Measurements from ENCODE around the gene MOK. TPM values are rescaled to one million over a fixed set of nuclear protein-coding genes. Genes with fewer than 3 reads are reported as not detected.

MOK gene
- total RNA-seq, 1 experiment from 2014 or later, result 2.8 TPM

- H3K9me3 ChIP-seq (ENCODE audit: control insufficient read depth, low read depth, low read length), result no peaks in the 10 kb centered on the region
- no peak overlapping the region for H4K91ac ChIP-seq (ENCODE audit: insufficient read length, low read depth, low read length)
- H3K79me1 ChIP-seq (ENCODE audit: insufficient read depth, low read depth, low read length, poor library complexity, severe bottlenecking), result no peaks in the 10 kb centered on the region
- H3K23me2 ChIP-seq (ENCODE audit: insufficient read length, low read depth, low read length, poor library complexity, severe bottlenecking), result no peaks in the 10 kb centered on the region
- no peak overlapping the region for H2BK15ac ChIP-seq (ENCODE audit: low read depth, low read length)
- Mint-ChIP-seq H3K27ac (no peak overlapping the region), H3K36me3 (ENCODE audit: insufficient read depth in 1 of 3, low read depth in 3 of 3) (peaks cover 0 to 5% (median under 1%) of the 10 kb centered on the region in 3 experiments; a peak in 2 of 7 replicates), H3K27me3 (ENCODE audit: low read depth) (no peaks in the 10 kb centered on the region; the same call in 1 of the 2 replicates), H3K4me3 (no peak overlapping the region), H3K9me3 (no peaks in the 10 kb centered on the region), H3K4me1 (0 out of 4 replicates have a peak, but pooled peaks cover 0 to 5% of the 10 kb centered on the region in 2 experiments)
- H2BK20ac ChIP-seq (ENCODE audit: low read depth, low read length, poor library complexity, severe bottlenecking), result no peak overlapping the region
- no peak overlapping the region for H3K4ac ChIP-seq (ENCODE audit: low read depth, low read length)
- H3K23ac ChIP-seq (ENCODE audit: insufficient read length, low read depth, low read length), result no peak overlapping the region
- no peak overlapping the region for H2BK12ac ChIP-seq (ENCODE audit: insufficient read length, low read depth, low read length)
- WGBS (ENCODE audit: extremely low coverage, insufficient read length, low lambda C conversion rate), result no CpG with 5 or more reads among the region's 43 CpGs
- no peak overlapping the region for H2BK5ac ChIP-seq (ENCODE audit: insufficient read length, low read length)
- no peaks in the 10 kb centered on the region for H3K79me2 ChIP-seq (ENCODE audit: insufficient read depth, low read length)
- H3K18ac ChIP-seq (ENCODE audit: insufficient read length, low read depth, low read length), result no peak overlapping the region
- no peak overlapping the region for H2BK120ac ChIP-seq (ENCODE audit: low read depth, low read length, poor library complexity, severe bottlenecking)
- no peak for DNase-seq
- TF ChIP-seq CTCF (conservative IDR thresholded peaks at IDR 0.05), result no peak
- no peaks in the 10 kb centered on the region for H3K4me1 ChIP-seq (ENCODE audit: insufficient read depth, low read length)
- H3K9ac ChIP-seq (ENCODE audit: extremely low read depth, insufficient read length, low read length), result no peak overlapping the region
- H3K27me3 ChIP-seq (ENCODE audit: insufficient read depth, low read length), result no peaks in the 10 kb centered on the region
- no peak overlapping the region for H3T11ph ChIP-seq (ENCODE audit: low read length)
- no peak overlapping the region for H2AFZ ChIP-seq (ENCODE audit: low read length)
- no peak overlapping the region for H2AK5ac ChIP-seq (ENCODE audit: insufficient read length, low read length)
- no peak overlapping the region for H3K27ac ChIP-seq (ENCODE audit: insufficient read length, low read depth, low read length)
- H3K4me2 ChIP-seq (ENCODE audit: insufficient read depth, insufficient read length, low read length), result no peak overlapping the region
- no peak overlapping the region for H4K5ac ChIP-seq (ENCODE audit: insufficient read length, low read depth, low read length)
- H3K56ac ChIP-seq (ENCODE audit: insufficient read length, low read depth, low read length), result no peak overlapping the region
- no peak overlapping the region for H3K14ac ChIP-seq (ENCODE audit: insufficient read depth, low read length)
- no peak overlapping the region for H4K8ac ChIP-seq (replicated peaks; ENCODE audit: insufficient read length, low read depth, low read length)
- no peaks in the 10 kb centered on the region for H4K20me1 ChIP-seq (ENCODE audit: control insufficient read depth, insufficient read depth, insufficient read length)
These were observed 75.8 kb downstream of the MOK start for GRCh38 chr14:102229071-102229738.

All from H9 (cell line).